ENCODE data around the gene UNC5CL.

UNC5CL gene

GRCh38 chr6:41039060-41039998 lies at the start of gene UNC5CL:
TSS of gene UNC5CL (minus strand) at chr6:41039221. CDS start at chr6:41035074, 4,147 bp downstream.
- peak; percentile 24 to 48 (median 31) for DNase-seq (ENCODE audit: low read depth in 4 of 4, low spot score in 1 of 4)

- DNase-seq (ENCODE audit: low read depth in 4 of 4, low spot score in 1 of 4) = no peak
These were observed 49.4 kb upstream of the UNC5CL start for GRCh38 chr6:41088451-41088850.

GRCh38 chr6:41085182-41085581 lies 46.2 kb upstream of the UNC5CL start:
- no peak for DNase-seq (ENCODE audit: low read depth in 4 of 4, low spot score in 1 of 4)

- DNase-seq (ENCODE audit: low read depth in 4 of 4, low spot score in 1 of 4) = no peak
These were observed 44.1 kb upstream of the UNC5CL start for GRCh38 chr6:41083072-41083471.

GRCh38 chr6:41080621-41081020 lies 41.6 kb upstream of the UNC5CL start:
- no peak for DNase-seq (ENCODE audit: low read depth in 4 of 4, low spot score in 1 of 4)

- DNase-seq (ENCODE audit: low read depth in 4 of 4, low spot score in 1 of 4) = no peak
These were observed 40.1 kb upstream of the UNC5CL start for GRCh38 chr6:41079080-41079479.

GRCh38 chr6:41078101-41078500 lies 39.1 kb upstream of the UNC5CL start:
- no peak for DNase-seq (ENCODE audit: low read depth in 4 of 4, low spot score in 1 of 4)

- DNase-seq (ENCODE audit: low read depth in 4 of 4, low spot score in 1 of 4) = no peak
These were observed 38.5 kb upstream of the UNC5CL start for GRCh38 chr6:41077536-41077935.

- DNase-seq (ENCODE audit: low read depth in 4 of 4, low spot score in 1 of 4) = no peak
These were observed 36.9 kb upstream of the UNC5CL start for GRCh38 chr6:41075651-41076626.

GRCh38 chr6:41074692-41075436 lies 35.8 kb upstream of the UNC5CL start:
- no peak for DNase-seq (ENCODE audit: low read depth in 4 of 4, low spot score in 1 of 4)

GRCh38 chr6:41073968-41074691 lies 35.1 kb upstream of the UNC5CL start:
- DNase-seq (ENCODE audit: low read depth in 4 of 4, low spot score in 1 of 4) = no peak

- DNase-seq (ENCODE audit: low read depth in 4 of 4, low spot score in 1 of 4) = peak; percentile 47 to 76 (median 60)
These were observed 34.4 kb upstream of the UNC5CL start for GRCh38 chr6:41073203-41073967.

GRCh38 chr6:41072836-41073202 lies 33.8 kb upstream of the UNC5CL start, which contains the start of gene NFYA:
TSS of gene NFYA (plus strand) at chr6:41072974. CDS start at chr6:41079090, 6,116 bp downstream.
- peak in 3 of 4 experiments; percentile 99 to 100 (median 99) for DNase-seq (ENCODE audit: low read depth in 4 of 4, low spot score in 1 of 4)

GRCh38 chr6:41071923-41072835 lies 33.2 kb upstream of the UNC5CL start, which contains the start of gene OARD1:
TSS of gene OARD1 (minus strand) at chr6:41072356. CDS start at chr6:41071634, 722 bp downstream.
- DNase-seq (ENCODE audit: low read depth in 4 of 4, low spot score in 1 of 4) = peak; percentile 99 to 100 (median 99)

- peak in 1 of 4 experiments; percentile 63 for DNase-seq (ENCODE audit: low read depth in 4 of 4, low spot score in 1 of 4)
These were observed 32.5 kb upstream of the UNC5CL start for GRCh38 chr6:41071501-41071922.

GRCh38 chr6:41066867-41067304 lies 27.9 kb upstream of the UNC5CL start:
- peak; percentile 43 to 45 (median 44) for DNase-seq (ENCODE audit: low read depth in 4 of 4, low spot score in 1 of 4)

- DNase-seq (ENCODE audit: low read depth in 4 of 4, low spot score in 1 of 4) = no peak
These were observed 26.6 kb upstream of the UNC5CL start for GRCh38 chr6:41065550-41066026.

- DNase-seq (ENCODE audit: low read depth in 4 of 4, low spot score in 1 of 4) = no peak
These were observed 25.8 kb upstream of the UNC5CL start for GRCh38 chr6:41064841-41065240.

Measured in stimulated activated CD4-positive, alpha-beta T cell treated with anti-CD3 and anti-CD28 coated beads, Interleukin-1b, Interleukin-23, amount 100 ng/mL, for 24 hours (primary cell).